GM04503 (cell line): Measurements from ENCODE around the gene IER3.

Source experiments
- DNase-seq: peaks from one replicate; pipeline ENCODE4 v3.0.0-alpha.2; 2012; ENCODE audit warnings: low read depth

Gene IER3

GRCh38 chr6:30747902-30748769, 3.8 kb upstream of the IER3 start:
- no peak for DNase-seq

- no peak for DNase-seq
Observed at GRCh38 chr6:30747300-30747687, 2.9 kb upstream of the IER3 start.

DNA sequence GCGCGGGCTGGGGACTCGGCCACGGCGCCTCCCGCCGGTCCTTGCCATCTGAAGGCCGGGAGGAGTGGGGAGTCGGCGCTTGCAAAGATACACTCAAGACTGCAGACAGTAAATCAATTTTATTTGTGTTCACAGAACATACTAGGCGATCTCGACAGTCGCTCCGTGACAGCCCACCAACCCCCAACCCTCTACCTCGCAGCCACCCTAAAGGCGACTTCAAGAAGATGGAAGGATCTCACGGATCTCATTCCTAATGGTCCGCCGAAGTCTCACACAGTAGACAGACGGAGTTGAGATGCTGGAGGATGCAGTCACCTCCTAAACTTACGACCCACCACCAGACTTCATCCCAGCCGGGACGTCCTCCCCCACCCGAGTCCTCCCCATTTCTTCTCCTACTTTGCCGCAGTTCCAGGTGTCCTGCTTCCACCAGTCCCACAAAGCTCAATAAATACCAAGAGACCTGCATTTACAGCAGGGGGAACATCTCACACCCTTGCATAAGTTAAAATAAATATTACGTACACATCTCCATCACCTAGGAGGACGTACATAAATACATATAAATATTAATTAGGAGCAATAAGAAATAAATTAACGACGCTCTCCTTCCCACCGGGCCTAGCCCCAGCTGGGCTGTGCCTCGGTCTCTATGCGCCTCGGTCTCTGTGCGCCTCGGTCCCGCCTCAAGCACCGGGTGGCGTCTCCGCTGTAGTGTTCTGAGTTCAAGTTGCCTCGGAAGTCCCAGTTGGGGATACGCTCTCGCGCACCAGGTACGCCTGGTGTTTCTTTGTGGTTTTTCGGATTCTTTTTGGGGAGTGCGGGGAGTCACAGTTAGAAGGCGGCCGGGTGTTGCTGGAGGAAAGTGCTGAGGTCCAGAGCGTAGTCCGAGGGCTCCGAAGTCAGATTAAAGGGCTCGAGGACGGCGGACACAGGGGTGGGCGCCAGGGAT, 971 bp downstream of the IER3 start:
- DNase-seq, result no peak

DNA sequence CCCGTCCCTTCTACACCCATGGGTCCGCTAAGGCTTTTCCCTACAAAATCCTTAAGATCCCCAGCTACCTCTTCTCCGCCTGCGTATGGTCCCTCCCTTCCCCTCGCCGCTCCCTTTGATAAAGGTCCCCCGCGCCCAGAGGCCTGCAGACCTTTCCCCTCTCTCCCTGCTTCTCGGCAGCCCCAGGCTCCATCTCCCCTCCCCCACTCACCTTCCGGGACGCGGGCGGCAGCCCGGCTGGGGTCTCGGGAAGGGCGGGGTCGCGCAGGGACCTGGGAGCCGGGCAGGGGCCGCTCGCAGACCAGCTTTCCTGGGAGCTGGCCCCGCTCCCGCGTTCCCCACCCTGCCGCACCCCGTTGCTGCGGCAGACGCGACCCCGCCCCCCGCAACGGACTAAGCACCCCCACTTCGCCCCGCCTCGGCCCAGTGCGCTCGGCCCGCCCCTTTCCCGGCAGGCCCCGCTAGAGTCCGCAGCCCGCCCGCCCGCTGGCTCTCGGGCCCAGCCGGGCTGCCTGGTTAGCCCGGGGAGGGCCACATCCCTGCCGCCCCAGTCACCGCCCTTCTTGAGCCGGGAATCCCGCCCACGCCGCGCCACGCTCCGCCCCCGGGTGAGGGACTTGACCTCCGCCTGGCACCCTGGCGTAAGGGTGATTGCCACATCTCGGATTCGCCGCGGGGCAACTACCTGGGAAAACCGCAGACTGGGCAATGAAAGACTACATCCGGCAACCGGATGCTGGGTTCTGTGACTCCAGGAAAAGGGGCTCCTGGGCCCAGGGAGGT, 1.8 kb downstream of the IER3 start, which contains the start of gene FLOT1:
Gene FLOT1, minus strand, starts transcription at position 372 of the 783 bp plus-strand sequence. CDS start 498 bp downstream, outside the sequence.
- peak; percentile 88 for DNase-seq

GRCh38 chr6:30741789-30742315, 2.5 kb downstream of the IER3 start:
- no peak for DNase-seq

DNA sequence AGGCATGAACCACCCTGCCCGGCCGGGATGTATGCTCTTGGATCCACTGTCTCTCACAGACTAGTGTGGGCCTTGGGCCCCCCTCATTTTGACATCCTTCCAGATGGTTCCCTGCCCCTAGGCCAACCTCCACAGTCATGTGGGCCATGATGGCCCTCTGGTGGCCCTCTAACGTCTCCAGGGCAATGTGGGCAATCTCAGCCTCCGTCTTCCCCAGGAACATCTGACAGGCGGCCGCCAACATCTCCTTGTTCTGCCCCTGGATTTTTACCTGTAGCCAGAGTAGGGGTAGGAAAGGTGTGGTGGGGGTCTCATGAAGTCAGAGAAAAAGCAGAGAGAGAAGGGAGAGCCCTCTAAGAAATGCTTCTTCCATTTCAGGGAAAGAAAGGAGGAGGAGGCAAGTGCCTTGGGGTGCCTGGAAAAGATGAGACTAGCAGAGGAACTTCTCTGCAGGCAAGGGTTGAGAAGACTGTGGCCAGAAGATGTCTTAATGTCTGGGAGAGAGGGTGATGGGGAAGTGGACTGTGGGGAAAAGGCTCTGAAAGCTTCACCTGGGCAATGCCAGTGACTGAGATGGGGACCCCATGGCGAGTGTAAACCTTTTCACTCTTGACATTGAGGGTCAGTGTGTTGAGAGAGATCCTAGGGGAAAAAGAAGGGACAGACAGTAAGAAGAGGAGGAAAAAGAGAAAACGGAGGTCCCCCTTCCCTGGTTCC, 3.1 kb downstream of the IER3 start:
- DNase-seq, result no peak

DNA sequence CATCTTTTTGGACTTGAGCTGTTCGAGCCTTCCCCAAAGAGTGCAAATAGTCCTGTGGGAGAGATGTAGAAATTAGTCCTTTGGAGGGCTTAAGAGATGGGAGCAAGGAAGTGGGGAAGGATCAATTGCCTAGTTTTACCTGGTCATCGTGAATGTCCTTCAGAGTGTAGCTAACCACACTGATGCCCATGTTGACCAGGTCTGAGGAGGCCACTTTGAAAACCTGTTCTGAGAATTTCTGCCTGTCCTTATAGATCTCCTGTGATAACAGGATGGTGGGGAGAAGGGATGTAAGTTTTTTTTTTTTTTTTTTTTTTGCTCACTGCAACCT, 3.8 kb downstream of the IER3 start:
- no peak for DNase-seq

DNA sequence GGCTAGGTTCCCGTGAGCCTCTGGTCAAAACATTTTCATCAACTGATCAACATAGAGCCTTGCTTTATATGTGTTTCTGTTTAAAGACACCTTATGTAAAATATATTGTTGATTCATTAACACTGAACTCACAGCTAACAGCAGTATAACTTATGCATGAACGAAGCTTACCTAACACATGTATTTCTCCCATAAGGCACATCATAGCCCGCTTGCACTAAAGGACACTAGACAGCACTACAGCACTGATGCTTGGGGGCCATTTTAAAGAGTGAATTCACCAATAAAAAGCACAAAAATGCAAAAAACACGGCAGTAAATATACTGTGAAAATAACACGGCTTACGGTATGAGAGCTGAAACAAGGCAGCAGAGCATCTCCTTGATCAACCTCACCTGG, 5.8 kb downstream of the IER3 start:
- DNase-seq, result no peak

GRCh38 chr6:30735668-30736314, 8.6 kb downstream of the IER3 start:
- DNase-seq, result no peak

DNA sequence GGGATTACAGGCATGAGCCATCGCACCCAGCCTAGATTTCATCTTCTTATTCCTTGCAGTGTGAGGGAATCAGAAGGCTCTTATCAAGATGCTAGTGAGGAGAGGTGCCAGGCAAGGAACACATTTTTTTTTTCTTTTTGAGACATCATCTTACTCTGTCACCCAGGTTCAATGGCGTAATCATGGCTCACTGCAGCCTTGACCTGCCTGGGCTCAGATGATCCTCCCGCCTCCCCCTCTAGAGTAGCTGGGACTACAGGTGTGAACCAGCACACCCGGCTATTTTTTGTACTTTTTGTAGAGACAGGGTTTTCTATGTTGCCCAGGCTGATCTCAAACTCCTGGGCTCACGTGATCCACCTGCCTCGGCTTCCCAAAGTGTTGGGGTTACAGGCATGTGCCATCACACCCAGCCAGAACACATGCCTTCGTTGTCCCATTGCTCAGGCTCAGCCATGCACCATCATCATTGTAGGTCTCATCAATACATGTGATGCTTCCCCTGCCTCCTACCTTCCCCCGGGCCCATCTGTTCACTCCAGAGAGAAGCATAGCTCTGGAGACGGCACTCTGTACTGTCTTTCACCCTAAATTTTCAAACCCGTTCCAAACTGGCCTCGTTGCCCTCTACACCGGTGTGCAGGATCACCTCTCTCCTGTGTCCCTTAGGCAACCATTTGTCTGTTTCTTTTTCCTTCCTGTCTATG, 12.0 kb downstream of the IER3 start:
- no peak for DNase-seq

DNA sequence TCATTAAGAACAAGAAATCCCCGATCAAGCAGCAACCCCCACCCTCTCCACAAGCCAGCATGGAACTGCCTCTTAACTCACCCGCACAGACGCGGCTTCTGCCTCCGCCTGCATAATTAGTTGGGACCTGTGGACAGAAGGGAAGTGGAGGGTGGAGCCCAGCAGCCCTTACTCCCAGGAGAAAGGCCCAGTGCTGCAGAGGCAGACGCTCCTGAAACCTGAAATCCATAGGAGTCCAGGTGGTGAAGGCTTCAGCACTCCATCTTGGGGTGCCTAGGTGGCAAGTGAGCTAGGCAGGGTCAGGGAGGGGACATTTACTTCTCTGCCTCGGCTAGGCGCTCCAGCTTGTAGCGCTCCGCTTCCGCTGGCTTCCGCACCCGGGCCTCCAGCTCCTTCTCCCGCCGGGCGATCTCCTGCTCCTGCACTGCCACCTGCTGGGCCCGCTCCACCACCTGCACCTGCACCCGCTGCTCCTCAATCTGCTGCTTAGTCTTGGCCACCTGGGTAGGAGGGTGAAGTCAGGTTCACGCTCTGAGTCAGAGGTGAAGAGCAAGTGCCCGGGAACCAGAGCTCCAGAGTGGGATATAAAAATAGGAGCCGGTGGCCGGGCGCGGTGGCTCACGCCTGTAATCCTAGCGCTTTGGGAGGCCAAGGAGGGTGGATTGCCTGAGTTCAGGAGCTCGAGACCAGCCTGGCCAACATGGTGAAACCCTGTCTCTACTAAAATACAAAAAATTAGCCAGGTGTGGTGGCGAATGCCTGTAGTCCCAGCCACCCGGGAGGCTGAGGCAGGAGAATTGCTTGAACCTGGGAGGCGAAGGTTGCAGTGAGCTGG, 13.5 kb downstream of the IER3 start:
- no peak for DNase-seq

GRCh38 chr6:30727920-30728553, 16.3 kb downstream of the IER3 start:
- no peak for DNase-seq

GRCh38 chr6:30726506-30727413, 17.6 kb downstream of the IER3 start:
- DNase-seq, result no peak

- DNase-seq, result no peak
Observed at GRCh38 chr6:30725713-30726505, 18.4 kb downstream of the IER3 start.

- DNase-seq, result no peak
Observed at GRCh38 chr6:30724906-30725667, 19.3 kb downstream of the IER3 start.
